GM18861 (cell line): ENCODE measurements around the gene FHIT.
"Not testable (repeated sequence)": the region's sequence is repeated elsewhere in the genome, so short reads cannot be mapped to it uniquely, and the experiment has no call there.

Source experiments
- ATAC-seq: cut with Tn5 transposase; IDR thresholded peaks from one replicate; pipeline ENCODE4 v1.9.1; 2021; ENCODE audit not compliant: unreplicated experiment

Gene FHIT

DNA sequence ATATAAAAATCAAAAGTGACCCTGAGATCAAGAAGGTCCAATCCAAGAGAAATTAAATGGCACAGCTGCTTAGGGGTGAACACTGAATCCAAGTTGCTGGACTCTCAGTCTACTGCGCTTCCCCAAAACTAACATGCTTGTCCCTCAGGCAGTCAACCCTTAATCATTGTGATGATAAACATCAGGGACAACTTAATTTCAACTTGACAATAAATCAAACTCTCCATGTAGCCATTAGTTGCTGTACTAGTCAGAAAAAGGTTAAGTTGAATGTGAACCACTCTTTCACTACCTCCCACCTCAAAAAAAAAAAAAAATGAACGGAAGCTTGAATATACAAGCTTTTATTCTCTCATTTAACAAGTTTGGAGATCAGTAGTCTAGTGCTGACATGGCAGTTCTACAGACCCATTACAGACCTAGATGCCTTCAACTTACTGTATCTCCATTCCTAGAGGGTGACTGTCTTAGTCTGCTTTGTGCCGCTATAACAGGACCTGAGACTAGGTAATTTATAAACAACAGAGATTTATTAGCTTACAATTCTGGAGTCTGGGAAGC lies 185.7 kb downstream of the FHIT start:
- no peak for ATAC-seq

- ATAC-seq, result no peak
Measured at GRCh38 chr3:61061092-61061723, 190.0 kb downstream of the FHIT start.

DNA sequence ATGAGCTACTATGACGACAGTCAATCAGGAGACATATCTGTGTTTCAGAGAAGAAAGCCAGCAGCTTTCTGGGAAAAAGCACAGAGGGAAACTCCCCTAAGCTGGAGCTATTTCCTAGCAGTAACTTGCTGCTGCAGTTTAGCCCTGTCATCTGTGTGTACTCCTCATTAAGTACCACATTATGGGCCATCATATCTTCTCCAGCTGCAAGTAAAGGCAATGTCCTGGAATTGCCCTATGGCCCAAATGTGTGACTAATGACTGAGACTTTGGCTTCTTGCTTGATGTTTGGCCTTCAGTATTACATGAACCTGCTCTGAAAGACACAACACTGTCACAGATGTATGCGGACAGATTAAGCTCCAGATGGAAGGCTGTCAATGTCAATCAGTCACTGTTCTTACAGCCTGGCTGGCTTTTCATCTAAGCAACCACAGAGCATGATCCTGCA lies 190.8 kb downstream of the FHIT start:
- ATAC-seq, result no peak

DNA sequence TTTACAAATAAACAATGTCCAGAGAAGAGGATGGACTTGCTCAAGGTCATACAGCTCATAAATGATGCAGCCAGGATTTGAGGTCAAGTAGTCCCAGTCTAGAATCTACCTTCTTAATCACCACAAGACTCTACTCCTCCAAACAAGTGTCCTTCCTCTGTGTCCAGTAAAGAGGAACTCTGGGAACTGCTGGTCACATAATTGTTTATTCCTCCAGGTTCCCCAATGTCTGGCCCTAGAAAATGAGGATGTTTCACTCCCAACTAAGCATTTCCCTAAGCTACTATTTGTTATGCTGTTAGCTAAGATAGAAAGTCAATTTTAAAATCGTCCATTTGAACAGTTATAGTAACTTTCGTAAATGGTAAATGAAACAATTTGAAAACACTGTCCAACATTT lies 192.4 kb downstream of the FHIT start:
- no peak for ATAC-seq

GRCh38 chr3:61057464-61057863 lies 193.8 kb downstream of the FHIT start:
- ATAC-seq, result no peak

DNA sequence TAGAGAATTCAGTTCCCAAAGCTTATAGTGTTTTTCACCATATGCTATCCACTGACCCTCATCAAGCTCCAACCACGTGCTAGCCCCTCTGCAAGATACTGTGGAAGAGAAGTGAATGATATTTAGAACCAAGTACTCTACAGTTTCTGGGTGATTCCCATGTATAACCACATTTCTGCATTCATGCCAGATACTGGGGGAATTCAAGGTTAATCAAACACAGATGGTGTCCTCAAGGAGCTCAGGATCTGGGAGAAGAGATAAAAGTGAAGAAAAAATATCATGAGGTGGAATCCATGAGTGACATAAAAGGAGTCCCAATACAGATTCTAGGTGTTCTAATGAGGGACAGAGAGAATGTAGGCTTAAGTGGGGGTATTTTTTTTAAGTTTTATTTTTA lies 195.8 kb downstream of the FHIT start:
- ATAC-seq, result no peak

- no peak for ATAC-seq
Measured at GRCh38 chr3:61053781-61054496, 197.3 kb downstream of the FHIT start.

- ATAC-seq, result no peak
Measured at GRCh38 chr3:61052851-61053250, 198.4 kb downstream of the FHIT start.

DNA sequence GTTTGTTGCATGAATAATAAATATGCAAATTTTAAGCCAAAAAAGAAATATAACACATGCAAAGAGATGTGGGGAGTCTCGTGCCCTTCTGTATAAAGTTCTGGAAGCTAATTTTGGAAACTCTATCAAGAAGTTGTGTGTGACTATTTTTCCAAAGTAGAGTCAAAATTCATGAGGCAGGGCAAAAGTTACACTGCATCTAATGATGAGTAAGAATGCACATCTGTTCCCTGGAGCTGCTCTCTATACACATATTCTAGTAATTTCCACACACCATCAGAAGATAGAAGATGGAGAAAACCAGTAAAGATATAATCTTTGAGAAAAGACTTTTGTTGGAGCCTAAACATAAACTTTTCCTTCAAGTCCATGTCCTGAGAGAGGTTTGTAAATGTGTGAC lies 199.6 kb downstream of the FHIT start:
- ATAC-seq, result no peak

GRCh38 chr3:61045169-61045568 lies 206.1 kb downstream of the FHIT start:
- not testable (repeated sequence) for ATAC-seq

DNA sequence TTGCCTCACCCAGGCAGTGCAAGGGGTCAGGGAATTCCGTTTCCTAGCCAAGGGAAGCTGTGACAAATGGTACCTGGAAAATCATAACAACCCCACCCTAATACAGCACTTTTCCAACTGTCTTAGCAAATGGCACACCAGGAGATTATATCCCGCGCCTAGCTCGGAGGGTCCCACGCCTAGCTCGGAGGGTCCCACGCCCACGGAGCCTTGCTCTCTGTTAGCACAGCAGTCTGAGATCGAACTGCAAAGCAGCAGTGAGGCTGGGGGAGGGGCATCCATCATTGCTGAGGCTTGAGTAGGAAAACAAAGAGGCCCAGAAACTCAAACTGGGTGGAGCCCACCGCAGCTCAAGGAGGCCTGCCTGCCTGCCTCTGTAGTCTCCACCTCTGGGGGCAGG lies 208.1 kb downstream of the FHIT start:
- ATAC-seq, result no peak

DNA sequence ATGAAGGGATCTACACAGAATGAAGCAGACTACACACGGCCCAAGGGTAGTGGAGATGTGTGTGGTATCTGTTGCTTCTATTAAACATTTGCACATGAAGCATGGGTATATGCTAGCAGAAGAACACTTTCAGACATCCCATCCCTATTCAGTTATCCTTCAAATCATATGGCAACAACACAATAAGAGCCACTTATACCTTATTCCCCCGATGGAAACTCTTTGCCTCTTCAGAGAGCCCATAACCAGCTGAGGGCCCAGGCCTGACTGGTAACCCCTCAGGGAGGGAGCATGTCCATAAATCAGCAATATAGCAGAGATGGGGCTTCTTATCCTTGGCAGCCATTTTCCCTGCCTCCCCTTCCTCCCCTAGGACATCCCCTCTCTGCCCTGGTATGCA lies 210.6 kb downstream of the FHIT start:
- ATAC-seq, result no peak

GRCh38 chr3:61035573-61035972 lies 215.7 kb downstream of the FHIT start:
- ATAC-seq, result no peak

GRCh38 chr3:61032991-61033390 lies 218.3 kb downstream of the FHIT start:
- no peak for ATAC-seq

DNA sequence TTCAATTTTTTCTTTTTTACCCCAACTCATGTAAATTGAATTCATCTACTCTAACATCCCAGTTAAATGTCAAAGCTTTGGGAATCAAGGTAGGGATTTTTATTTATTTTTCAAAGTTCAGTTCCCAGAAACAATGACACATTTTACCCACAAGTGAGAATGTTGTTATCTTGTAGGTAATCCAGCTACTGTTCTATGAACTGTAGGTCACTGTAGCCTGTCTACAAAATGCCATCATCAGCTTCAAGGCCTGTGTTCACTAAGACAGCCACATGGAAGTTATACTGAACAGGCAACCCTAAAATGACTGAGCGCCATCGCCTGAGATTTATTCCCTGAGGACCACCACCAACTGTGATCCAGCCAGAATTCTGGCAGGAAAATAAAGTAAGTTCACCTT lies 219.7 kb downstream of the FHIT start:
- no peak for ATAC-seq

GRCh38 chr3:61030469-61031035 lies 220.7 kb downstream of the FHIT start:
- ATAC-seq, result no peak

DNA sequence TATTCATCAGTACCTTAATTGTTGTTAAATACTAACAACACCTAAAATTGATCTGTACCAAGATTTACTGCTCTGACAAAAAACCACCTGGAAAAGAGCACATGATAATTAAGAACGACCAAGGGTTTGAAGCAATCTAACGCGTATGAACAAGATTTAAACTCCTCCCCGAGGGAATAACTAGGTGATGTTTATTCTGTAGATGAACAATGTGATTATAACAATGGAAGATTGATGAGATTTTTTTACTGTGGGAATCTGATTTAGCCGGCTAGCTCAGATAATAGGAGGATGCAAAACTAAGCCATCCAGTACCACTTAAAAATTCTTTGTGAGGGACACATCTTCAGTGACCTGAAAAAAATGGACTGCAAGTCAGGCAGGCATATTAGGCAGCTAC lies 222.1 kb downstream of the FHIT start:
- ATAC-seq, result no peak

- ATAC-seq, result no peak
Measured at GRCh38 chr3:61018807-61019206, 232.4 kb downstream of the FHIT start.

GRCh38 chr3:61017028-61017427 lies 234.2 kb downstream of the FHIT start:
- not testable (repeated sequence) for ATAC-seq

DNA sequence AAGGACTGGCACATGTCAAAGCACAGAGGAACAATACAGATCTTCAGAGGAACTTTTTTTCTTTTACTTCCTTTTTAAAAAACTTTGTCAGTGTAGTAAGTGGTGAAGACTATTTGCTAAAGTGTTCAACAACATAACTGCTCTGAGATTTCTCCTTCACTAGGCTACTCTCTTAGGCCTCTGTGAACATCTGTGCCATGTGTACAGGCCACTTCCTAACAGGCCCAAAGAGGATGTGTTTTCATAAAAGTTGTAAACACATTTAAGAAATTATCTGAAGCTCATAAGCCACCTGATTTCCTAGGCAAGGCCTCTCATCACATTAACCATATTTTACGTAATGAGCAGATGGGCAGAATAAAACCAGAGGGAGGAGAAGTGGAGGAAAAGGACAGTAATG lies 235.4 kb downstream of the FHIT start:
- ATAC-seq, result no peak

DNA sequence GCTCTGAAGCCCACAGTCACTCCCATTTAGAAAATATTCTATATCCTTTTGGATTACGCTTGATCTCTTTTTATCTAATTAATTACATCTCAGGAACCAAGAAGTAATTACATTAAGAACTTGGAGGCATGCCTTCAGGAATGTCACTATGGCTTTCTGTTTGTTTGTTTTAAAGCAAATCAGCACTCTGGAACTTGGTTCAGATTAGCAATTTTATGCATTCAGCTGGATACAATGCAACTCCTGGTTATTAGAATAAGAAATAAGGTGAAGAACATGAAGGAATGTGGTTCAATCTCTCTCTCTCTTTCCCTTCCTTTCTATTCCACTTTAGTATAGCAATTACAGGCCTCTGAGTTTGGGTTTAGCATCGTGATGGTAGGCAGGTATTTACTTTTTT lies 235.8 kb downstream of the FHIT start:
- no peak for ATAC-seq

GRCh38 chr3:61008998-61009380 lies 242.3 kb downstream of the FHIT start:
- no peak for ATAC-seq
